Limb (tissue), 2 donors: ENCODE measurements around the gene PEMT.
"Not testable (repeated sequence)": the region's sequence is repeated elsewhere in the genome, so short reads cannot be mapped to it uniquely, and the experiment has no call there.

ENCODE experiments used
- DNase-seq, 2 donors: peaks; one replicate each; pipeline ENCODE4 v3.0.0-alpha.2; 2016; ENCODE audit errors: extremely low spot score in 2 of 2

The PEMT gene

GRCh38 chr17:17591355-17592298 lies at the start of gene PEMT:
TSS of gene PEMT (minus strand) at chr17:17591708. CDS start at chr17:17591626, 82 bp downstream.
- peak; percentile 95 to 99 for DNase-seq

- not testable (repeated sequence) for DNase-seq
Observed at GRCh38 chr17:17639661-17640270, 48.3 kb upstream of the PEMT start.

- no peak for DNase-seq
Observed at GRCh38 chr17:17638467-17638866, 47.0 kb upstream of the PEMT start.

GRCh38 chr17:17636272-17636885 lies 44.9 kb upstream of the PEMT start:
- DNase-seq: peak in 1 of 2 donors; percentile 61

- not testable (repeated sequence) for DNase-seq
Observed at GRCh38 chr17:17635537-17636271, 44.2 kb upstream of the PEMT start.

- no peak for DNase-seq
Observed at GRCh38 chr17:17635126-17635525, 43.6 kb upstream of the PEMT start.

GRCh38 chr17:17633310-17633709 lies 41.8 kb upstream of the PEMT start:
- DNase-seq: no peak

- DNase-seq: not testable (repeated sequence)
Observed at GRCh38 chr17:17632690-17633089, 41.2 kb upstream of the PEMT start.

GRCh38 chr17:17628388-17629008 lies 37.0 kb upstream of the PEMT start:
- no peak for DNase-seq

- DNase-seq: no peak
Observed at GRCh38 chr17:17626840-17627239, 35.3 kb upstream of the PEMT start.

- DNase-seq: no peak
Observed at GRCh38 chr17:17626151-17626805, 34.8 kb upstream of the PEMT start.

GRCh38 chr17:17624741-17625140 lies 33.2 kb upstream of the PEMT start:
- no peak for DNase-seq

GRCh38 chr17:17623904-17624303 lies 32.4 kb upstream of the PEMT start:
- no peak for DNase-seq

- no peak for DNase-seq
Observed at GRCh38 chr17:17621254-17621653, 29.7 kb upstream of the PEMT start.

GRCh38 chr17:17613708-17614114 lies 22.2 kb upstream of the PEMT start:
- peak; percentile 69 to 76 for DNase-seq

- no peak for DNase-seq
Observed at GRCh38 chr17:17612085-17613022, 20.8 kb upstream of the PEMT start.

- DNase-seq: no peak
Observed at GRCh38 chr17:17609121-17609520, 17.6 kb upstream of the PEMT start.

GRCh38 chr17:17606416-17607000 lies 15.0 kb upstream of the PEMT start:
- DNase-seq: no peak

GRCh38 chr17:17605729-17606088 lies 14.2 kb upstream of the PEMT start:
- no peak for DNase-seq
